Breast epithelium (tissue), 3 donors: ENCODE measurements around the gene KRT36.

Source experiments
- POLR2AphosphoS5 ChIP-seq, 3 donors: sonication (generic); formaldehyde crosslinking; IDR thresholded peaks; one replicate each; pipeline ENCODE4 v1.6.1; 2017; ENCODE audit warnings: antibody characterized with exemption in 3 of 3
- TF ChIP-seq, protein P1 (sequence below), 3 donors: fragments of 450-650 bp; IDR thresholded peaks; one replicate each; pipeline ENCODE4 v1.5.1; 2016 to 2017; ENCODE audit warnings: antibody characterized with exemption in 3 of 3, mild to moderate bottlenecking in 3 of 3, moderate library complexity in 3 of 3

DNA sequence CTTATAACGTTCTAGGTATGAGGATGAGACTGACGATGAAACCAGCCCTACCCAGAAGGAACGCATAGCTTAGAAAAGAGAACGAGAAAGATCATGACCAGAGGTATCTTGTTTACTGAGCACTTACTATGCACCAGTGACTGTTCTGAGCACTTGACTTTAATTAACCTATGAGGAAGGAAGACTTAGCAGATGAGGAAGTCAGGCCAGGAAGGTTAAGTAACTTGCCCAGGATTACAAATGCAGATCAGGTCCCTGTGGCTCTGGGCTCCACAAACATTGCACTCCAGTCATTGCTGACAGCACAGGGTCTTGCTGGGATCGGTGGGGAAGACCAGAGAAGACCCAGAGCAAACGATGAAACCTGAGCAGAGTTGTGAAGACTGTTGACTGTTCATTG lies 8.6 kb upstream of the KRT36 start:
- no peak for TF ChIP-seq POLR2AphosphoS5 (IDR thresholded peaks at IDR 0.05)
- TF ChIP-seq, protein P1, sequence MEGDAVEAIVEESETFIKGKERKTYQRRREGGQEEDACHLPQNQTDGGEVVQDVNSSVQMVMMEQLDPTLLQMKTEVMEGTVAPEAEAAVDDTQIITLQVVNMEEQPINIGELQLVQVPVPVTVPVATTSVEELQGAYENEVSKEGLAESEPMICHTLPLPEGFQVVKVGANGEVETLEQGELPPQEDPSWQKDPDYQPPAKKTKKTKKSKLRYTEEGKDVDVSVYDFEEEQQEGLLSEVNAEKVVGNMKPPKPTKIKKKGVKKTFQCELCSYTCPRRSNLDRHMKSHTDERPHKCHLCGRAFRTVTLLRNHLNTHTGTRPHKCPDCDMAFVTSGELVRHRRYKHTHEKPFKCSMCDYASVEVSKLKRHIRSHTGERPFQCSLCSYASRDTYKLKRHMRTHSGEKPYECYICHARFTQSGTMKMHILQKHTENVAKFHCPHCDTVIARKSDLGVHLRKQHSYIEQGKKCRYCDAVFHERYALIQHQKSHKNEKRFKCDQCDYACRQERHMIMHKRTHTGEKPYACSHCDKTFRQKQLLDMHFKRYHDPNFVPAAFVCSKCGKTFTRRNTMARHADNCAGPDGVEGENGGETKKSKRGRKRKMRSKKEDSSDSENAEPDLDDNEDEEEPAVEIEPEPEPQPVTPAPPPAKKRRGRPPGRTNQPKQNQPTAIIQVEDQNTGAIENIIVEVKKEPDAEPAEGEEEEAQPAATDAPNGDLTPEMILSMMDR (IDR thresholded peaks at IDR 0.05), result no peak
